Esophagus squamous epithelium (tissue), 4 donors: ENCODE measurements around the gene ALDH1A3.

Source experiments
- CTCF ChIP-seq, 6 experiments: fragments of 450-650 bp in 4 of 6; fragments of 200-600 bp in 2 of 6; sonication (generic) in 2 of 6; IDR thresholded peaks; one replicate each; pipeline ENCODE4 v1.5.1; 2016 to 2019; ENCODE audit warnings: antibody characterized with exemption in 6 of 6, mild to moderate bottlenecking in 4 of 6, moderate library complexity in 4 of 6
- POLR2A ChIP-seq, 4 donors: fragments of 450-650 bp; IDR thresholded peaks; one replicate each; pipeline ENCODE4 v1.6.1; 2017; ENCODE audit warnings: antibody characterized with exemption in 4 of 4, mild to moderate bottlenecking in 4 of 4, moderate library complexity in 3 of 4

GRCh38 chr15:100862162-100862561, 17.5 kb upstream of the ALDH1A3 start:
- no peak for TF ChIP-seq CTCF (IDR thresholded peaks at IDR 0.05)
- TF ChIP-seq POLR2A (IDR thresholded peaks at IDR 0.05), result no peak
